Esophagus squamous epithelium (tissue), 5 donors: ENCODE data around the gene ANOS1. TPM values are rescaled to one million over a fixed set of nuclear protein-coding genes. Genes with fewer than 3 reads are reported as not detected.

ENCODE experiments used
- DNase-seq: peaks from one replicate; lab custom pipeline; 2025; lab: John Stamatoyannopoulos, UW
- H3K27ac ChIP-seq, 4 donors: fragments of 200-600 bp; sonication (generic); one replicate each; pipeline ENCODE4 v1.5.1; 2016 to 2019; ENCODE audit warnings: mild to moderate bottlenecking in 1 of 4
- H3K27me3 ChIP-seq, 4 donors: fragments of 200-600 bp; sonication (generic); 1 replicate in 3 of 4; 2 replicates in 1 of 4; pipeline versions ENCODE4 v1.5.1 to v1.6.0; 2017 to 2021; ENCODE audit warnings: antibody characterized with exemption in 1 of 4
- H3K36me3 ChIP-seq, 3 donors: fragments of 200-600 bp; sonication (generic); one replicate each; pipeline ENCODE4 v1.5.1; 2016 to 2019
- H3K4me1 ChIP-seq, 3 donors: fragments of 200-600 bp; sonication (generic); one replicate each; pipeline ENCODE4 v1.5.1; 2017 to 2019
- H3K4me3 ChIP-seq, 4 donors: fragments of 200-600 bp; sonication (generic); 1 replicate in 3 of 4; 2 replicates in 1 of 4; pipeline ENCODE4 v1.5.1; 2016 to 2019; ENCODE audit warnings: mild to moderate bottlenecking in 2 of 4, moderate library complexity in 1 of 4
- H3K9me3 ChIP-seq, 3 donors: fragments of 200-600 bp; sonication (generic); one replicate each; pipeline ENCODE4 v1.5.1; 2016 to 2019
- POLR2A ChIP-seq, 4 donors: fragments of 450-650 bp; IDR thresholded peaks; one replicate each; pipeline ENCODE4 v1.6.1; 2017; ENCODE audit warnings: antibody characterized with exemption in 4 of 4, mild to moderate bottlenecking in 4 of 4, moderate library complexity in 3 of 4
- WGBS, 2 donors: methylation state at CpG; one replicate each; pipeline ENCODE4 v1.1.5; 2018; 5-methylcytosine and 5-hydroxymethylcytosine counted together
- intact Hi-C: fragments of 100-400 bp; cut with DNase I; formaldehyde crosslinking; loops from one replicate; pipeline ENCODE4 v1.15.0; 2022
- total RNA-seq, 4 donors: library from RNA; depleted of rRNA; stranded (reverse); fragments of >200 nt; gene quantifications; one replicate each; pipeline ENCODE4 v1.1.0, GENCODE V29; 2016
- TF ChIP-seq, protein P1 (sequence below), 6 experiments: fragments of 450-650 bp in 4 of 6; fragments of 200-600 bp in 2 of 6; sonication (generic) in 2 of 6; IDR thresholded peaks; one replicate each; pipeline ENCODE4 v1.5.1; 2016 to 2019; ENCODE audit warnings: antibody characterized with exemption in 6 of 6, mild to moderate bottlenecking in 4 of 6, moderate library complexity in 4 of 6
- donor health status: DM: yes; HTN: yes; CAD: no.

Gene ANOS1
- total RNA-seq, 4 donors from 2014 or later = 1.3 to 3.8 (median 2.1) TPM

DNA sequence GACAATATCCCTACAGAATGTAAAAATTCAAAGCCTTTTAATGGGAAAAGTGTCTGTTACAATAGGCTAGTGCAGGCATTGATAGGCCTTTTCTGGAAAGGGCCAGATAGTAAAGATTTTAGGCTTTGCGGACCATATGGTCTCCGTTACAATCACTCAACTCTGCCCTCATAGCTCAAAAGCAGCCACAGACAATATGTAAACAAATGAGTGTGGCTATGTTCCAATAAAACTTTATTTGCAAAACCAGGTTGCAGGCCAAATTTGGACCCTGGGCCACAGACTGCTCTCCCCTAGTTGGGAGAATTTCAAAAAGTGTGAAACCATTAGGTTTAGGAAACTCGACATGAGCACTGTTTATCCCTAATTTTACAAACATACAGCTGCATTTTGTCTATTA lies 155.1 kb downstream of the ANOS1 start:
- no peak overlapping the region for H3K4me3 ChIP-seq

DNA sequence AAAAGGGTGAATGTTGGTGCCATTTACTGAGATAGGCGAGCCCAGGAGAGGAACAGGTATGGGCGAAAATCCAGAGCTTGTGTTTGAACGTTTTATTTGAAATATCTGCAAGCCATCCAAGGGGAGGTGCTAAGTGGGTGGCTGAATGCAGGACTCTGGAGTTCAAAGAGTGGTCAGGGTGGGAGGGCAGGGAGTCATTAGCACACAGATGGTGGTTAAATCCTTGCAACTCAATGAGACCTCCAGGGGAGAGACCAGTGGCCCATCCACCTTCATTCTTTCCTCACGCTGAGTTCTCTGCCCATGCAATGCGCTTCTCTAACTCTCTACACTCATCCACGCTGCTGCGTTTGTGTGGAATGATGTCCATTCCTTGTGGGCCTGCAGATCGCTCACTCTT lies 166.2 kb downstream of the ANOS1 start:
- Histone ChIP-seq H3K27ac (no peak overlapping the region), H3K27me3 (no peaks in the 10 kb centered on the region), H3K36me3 (no peaks in the 10 kb centered on the region), H3K4me1 (no peaks in the 10 kb centered on the region), H3K9me3 (no peaks in the 10 kb centered on the region), H3K4me3 (no peak overlapping the region)
- TF ChIP-seq POLR2A (IDR thresholded peaks at IDR 0.05) = no peak
- TF ChIP-seq, protein P1, sequence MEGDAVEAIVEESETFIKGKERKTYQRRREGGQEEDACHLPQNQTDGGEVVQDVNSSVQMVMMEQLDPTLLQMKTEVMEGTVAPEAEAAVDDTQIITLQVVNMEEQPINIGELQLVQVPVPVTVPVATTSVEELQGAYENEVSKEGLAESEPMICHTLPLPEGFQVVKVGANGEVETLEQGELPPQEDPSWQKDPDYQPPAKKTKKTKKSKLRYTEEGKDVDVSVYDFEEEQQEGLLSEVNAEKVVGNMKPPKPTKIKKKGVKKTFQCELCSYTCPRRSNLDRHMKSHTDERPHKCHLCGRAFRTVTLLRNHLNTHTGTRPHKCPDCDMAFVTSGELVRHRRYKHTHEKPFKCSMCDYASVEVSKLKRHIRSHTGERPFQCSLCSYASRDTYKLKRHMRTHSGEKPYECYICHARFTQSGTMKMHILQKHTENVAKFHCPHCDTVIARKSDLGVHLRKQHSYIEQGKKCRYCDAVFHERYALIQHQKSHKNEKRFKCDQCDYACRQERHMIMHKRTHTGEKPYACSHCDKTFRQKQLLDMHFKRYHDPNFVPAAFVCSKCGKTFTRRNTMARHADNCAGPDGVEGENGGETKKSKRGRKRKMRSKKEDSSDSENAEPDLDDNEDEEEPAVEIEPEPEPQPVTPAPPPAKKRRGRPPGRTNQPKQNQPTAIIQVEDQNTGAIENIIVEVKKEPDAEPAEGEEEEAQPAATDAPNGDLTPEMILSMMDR (IDR thresholded peaks at IDR 0.05) = no peak
- intact Hi-C loops = no loop called here
- DNase-seq = no peak
- 67 to 81% methylated on average over 6 to 8 of the region's 8 CpGs for WGBS, 2 donors

More for the DNA sequence above, 155.1 kb downstream of the ANOS1 start:
- WGBS, 2 donors = 80 to 89% methylated on average over 3 of the region's 3 CpGs
- H3K27me3 ChIP-seq = no peaks in the 10 kb centered on the region
- no peak for DNase-seq
- no peak overlapping the region for H3K27ac ChIP-seq
- intact Hi-C loops = no loop called here
- no peak for TF ChIP-seq POLR2A (IDR thresholded peaks at IDR 0.05)
- TF ChIP-seq, protein P1 (IDR thresholded peaks at IDR 0.05) = no peak
- H3K36me3 ChIP-seq = no peaks in the 10 kb centered on the region
- no peaks in the 10 kb centered on the region for H3K9me3 ChIP-seq
- H3K4me1 ChIP-seq = no peaks in the 10 kb centered on the region

GRCh38 chrX:8548446-8548845 lies 183.5 kb downstream of the ANOS1 start:
- intact Hi-C loops = no loop called here
- no peaks in the 10 kb centered on the region for H3K36me3 ChIP-seq
- DNase-seq = no peak
- no peaks in the 10 kb centered on the region for H3K27me3 ChIP-seq
- no peak for TF ChIP-seq POLR2A (IDR thresholded peaks at IDR 0.05)
- TF ChIP-seq, protein P1 (IDR thresholded peaks at IDR 0.05) = no peak
- H3K4me3 ChIP-seq = no peak overlapping the region
- H3K4me1 ChIP-seq = no peaks in the 10 kb centered on the region
- WGBS, 2 donors = 62% methylated on average over 1 of the region's 1 CpG; no CpG with 5 or more reads in 1 of the 2 donors
- no peaks in the 10 kb centered on the region for H3K9me3 ChIP-seq
- H3K27ac ChIP-seq = no peak overlapping the region

DNA sequence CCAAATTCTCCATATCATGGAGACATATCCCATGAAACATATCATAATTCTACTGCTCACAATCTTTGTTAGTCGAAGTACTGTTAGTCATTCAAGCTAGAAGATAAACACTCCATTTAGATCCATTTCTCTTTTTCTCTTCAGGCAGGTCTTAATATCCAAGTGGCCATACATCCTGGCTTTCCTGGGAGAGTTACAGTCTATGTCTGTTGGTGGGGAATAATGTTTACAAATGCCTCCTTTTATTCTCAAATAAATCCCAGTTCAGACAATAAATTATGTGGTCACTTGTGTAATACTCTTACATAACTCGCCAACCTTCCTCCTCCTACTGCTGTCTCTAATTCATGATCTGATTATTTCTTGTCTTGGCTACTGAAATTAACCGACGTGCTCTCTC lies 185.2 kb downstream of the ANOS1 start:
- Histone ChIP-seq H3K27ac (no peak overlapping the region), H3K36me3 (no peaks in the 10 kb centered on the region), H3K27me3 (no peaks in the 10 kb centered on the region), H3K9me3 (no peaks in the 10 kb centered on the region), H3K4me1 (no peaks in the 10 kb centered on the region), H3K4me3 (no peak overlapping the region)
- DNase-seq = no peak
- 67 to 91% methylated on average over 4 of the region's 4 CpGs for WGBS, 2 donors
- TF ChIP-seq POLR2A (IDR thresholded peaks at IDR 0.05) = no peak
- TF ChIP-seq, protein P1 (IDR thresholded peaks at IDR 0.05) = no peak
- intact Hi-C loops = no loop called here

DNA sequence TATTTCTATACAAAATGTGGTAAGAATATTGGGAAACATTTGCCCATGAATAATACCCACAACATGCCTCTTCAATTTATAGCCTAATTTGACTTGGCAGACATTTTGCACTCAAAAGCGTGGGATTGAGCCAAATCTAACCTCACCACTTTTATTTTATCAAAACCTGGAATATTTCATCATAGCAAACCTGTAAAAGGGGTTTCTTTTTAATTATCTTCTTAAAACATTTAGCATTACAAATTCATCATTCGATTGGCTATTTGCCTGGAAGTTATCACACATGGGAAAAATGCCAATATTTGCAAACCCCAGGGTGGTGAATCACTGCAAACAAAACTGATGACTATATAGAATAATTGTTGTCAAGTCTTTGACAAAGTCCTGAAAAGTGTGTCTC lies 211.1 kb downstream of the ANOS1 start:
- DNase-seq = no peak
- Histone ChIP-seq H3K27me3 (no peaks in the 10 kb centered on the region), H3K27ac (no peak overlapping the region), H3K4me1 (no peaks in the 10 kb centered on the region), H3K36me3 (no peaks in the 10 kb centered on the region), H3K9me3 (no peaks in the 10 kb centered on the region), H3K4me3 (no peak overlapping the region)
- no peak for TF ChIP-seq POLR2A (IDR thresholded peaks at IDR 0.05)
- TF ChIP-seq, protein P1 (IDR thresholded peaks at IDR 0.05) = no peak
- intact Hi-C loops = no loop called here
- 35 to 50% methylated on average over 2 of the region's 2 CpGs for WGBS, 2 donors
